Measurements from ENCODE around the gene PDLIM1. TPM values are rescaled to one million over a fixed set of nuclear protein-coding genes. Genes with fewer than 3 reads are reported as not detected.

The PDLIM1 gene
- total and polyA plus RNA-seq, 10 of the 15 experiments (the other 5 are each of a cell fraction or from before 2014, with no cell fraction given) = 95.7 to 714 (median 309) TPM

DNA sequence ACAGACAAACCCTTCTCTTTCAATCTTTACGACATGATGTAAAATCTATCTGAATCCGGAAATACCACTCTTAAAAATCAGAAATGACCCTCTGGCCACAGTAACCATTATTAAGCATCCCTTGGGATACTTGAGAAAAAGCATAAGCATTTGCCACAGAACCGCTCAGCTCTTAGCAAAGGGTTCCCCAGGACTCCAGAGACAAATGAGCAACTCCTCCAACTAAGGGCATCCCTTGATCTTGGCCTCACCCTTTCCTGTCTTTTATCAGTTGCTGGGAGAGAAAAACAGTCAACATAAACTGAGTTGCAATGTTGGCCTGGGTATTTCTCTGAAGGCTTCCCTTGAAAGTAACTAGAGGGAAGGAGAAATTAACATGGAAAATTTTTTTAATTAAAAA lies 3.5 kb downstream of the PDLIM1 start:
- H3K4me3 ChIP-seq = peak overlapping the region; percentile 97
- H3K27me3 ChIP-seq (replicated peaks in 1 of 2; ENCODE audit: control insufficient read depth in 2 of 2, insufficient read depth in 2 of 2, low read length in 1 of 2) = no peaks in the 10 kb centered on the region
- in situ Hi-C loops (cut with MboI) (loop anchor here (10.0 kb wide), 1 partner anchor 988 kb away; the partner anchor contains the start of gene BLNK), intact Hi-C loops (cut with micrococcal nuclease; ENCODE audit: unreplicated experiment) (loop anchor here (5.0 kb wide), 1 partner anchor 105 kb away; no protein-coding TSS in a partner anchor)
- TF ChIP-seq ASH2L (IDR thresholded peaks at IDR 0.05; ENCODE audit: borderline replicate concordance, low read depth) (no peak), BCL11A (IDR thresholded peaks at IDR 0.05; ENCODE audit: low read depth, low read length) (no peak), KLF5 (IDR thresholded peaks at IDR 0.05; ENCODE audit: partially characterized antibody) (no peak), TCF3 (IDR thresholded peaks at IDR 0.05; ENCODE audit: borderline replicate concordance, insufficient read depth, low read depth, low read length) (no peak), NFYB (IDR thresholded peaks at IDR 0.05; ENCODE audit: insufficient read depth, low read depth, low read length) (no peak), NBN (IDR thresholded peaks at IDR 0.05) (no peak), BHLHE40 (IDR thresholded peaks at IDR 0.05; ENCODE audit: borderline replicate concordance in 1 of 2, low read depth in 2 of 2, low read length in 1 of 2) (no peak), STAT3 (IDR thresholded peaks at IDR 0.05; ENCODE audit: low read depth, low read length) (no peak), IKZF1 (conservative IDR thresholded peaks at IDR 0.05) (no peak), NR2C2 (IDR thresholded peaks at IDR 0.05; ENCODE audit: borderline replicate concordance, control insufficient read depth, insufficient read length, low read depth) (no peak), FOXM1 (IDR thresholded peaks at IDR 0.05; ENCODE audit: low read depth, low read length) (no peak)
- TF ChIP-seq, protein P1, sequence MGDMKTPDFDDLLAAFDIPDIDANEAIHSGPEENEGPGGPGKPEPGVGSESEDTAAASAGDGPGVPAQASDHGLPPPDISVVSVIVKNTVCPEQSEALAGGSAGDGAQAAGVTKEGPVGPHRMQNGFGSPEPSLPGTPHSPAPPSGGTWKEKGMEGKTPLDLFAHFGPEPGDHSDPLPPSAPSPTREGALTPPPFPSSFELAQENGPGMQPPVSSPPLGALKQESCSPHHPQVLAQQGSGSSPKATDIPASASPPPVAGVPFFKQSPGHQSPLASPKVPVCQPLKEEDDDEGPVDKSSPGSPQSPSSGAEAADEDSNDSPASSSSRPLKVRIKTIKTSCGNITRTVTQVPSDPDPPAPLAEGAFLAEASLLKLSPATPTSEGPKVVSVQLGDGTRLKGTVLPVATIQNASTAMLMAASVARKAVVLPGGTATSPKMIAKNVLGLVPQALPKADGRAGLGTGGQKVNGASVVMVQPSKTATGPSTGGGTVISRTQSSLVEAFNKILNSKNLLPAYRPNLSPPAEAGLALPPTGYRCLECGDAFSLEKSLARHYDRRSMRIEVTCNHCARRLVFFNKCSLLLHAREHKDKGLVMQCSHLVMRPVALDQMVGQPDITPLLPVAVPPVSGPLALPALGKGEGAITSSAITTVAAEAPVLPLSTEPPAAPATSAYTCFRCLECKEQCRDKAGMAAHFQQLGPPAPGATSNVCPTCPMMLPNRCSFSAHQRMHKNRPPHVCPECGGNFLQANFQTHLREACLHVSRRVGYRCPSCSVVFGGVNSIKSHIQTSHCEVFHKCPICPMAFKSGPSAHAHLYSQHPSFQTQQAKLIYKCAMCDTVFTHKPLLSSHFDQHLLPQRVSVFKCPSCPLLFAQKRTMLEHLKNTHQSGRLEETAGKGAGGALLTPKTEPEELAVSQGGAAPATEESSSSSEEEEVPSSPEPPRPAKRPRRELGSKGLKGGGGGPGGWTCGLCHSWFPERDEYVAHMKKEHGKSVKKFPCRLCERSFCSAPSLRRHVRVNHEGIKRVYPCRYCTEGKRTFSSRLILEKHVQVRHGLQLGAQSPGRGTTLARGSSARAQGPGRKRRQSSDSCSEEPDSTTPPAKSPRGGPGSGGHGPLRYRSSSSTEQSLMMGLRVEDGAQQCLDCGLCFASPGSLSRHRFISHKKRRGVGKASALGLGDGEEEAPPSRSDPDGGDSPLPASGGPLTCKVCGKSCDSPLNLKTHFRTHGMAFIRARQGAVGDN (IDR thresholded peaks at IDR 0.05) = no peak
- TF ChIP-seq, protein P2, sequence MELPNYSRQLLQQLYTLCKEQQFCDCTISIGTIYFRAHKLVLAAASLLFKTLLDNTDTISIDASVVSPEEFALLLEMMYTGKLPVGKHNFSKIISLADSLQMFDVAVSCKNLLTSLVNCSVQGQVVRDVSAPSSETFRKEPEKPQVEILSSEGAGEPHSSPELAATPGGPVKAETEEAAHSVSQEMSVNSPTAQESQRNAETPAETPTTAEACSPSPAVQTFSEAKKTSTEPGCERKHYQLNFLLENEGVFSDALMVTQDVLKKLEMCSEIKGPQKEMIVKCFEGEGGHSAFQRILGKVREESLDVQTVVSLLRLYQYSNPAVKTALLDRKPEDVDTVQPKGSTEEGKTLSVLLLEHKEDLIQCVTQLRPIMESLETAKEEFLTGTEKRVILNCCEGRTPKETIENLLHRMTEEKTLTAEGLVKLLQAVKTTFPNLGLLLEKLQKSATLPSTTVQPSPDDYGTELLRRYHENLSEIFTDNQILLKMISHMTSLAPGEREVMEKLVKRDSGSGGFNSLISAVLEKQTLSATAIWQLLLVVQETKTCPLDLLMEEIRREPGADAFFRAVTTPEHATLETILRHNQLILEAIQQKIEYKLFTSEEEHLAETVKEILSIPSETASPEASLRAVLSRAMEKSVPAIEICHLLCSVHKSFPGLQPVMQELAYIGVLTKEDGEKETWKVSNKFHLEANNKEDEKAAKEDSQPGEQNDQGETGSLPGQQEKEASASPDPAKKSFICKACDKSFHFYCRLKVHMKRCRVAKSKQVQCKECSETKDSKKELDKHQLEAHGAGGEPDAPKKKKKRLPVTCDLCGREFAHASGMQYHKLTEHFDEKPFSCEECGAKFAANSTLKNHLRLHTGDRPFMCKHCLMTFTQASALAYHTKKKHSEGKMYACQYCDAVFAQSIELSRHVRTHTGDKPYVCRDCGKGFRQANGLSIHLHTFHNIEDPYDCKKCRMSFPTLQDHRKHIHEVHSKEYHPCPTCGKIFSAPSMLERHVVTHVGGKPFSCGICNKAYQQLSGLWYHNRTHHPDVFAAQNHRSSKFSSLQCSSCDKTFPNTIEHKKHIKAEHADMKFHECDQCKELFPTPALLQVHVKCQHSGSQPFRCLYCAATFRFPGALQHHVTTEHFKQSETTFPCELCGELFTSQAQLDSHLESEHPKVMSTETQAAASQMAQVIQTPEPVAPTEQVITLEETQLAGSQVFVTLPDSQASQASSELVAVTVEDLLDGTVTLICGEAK (IDR thresholded peaks at IDR 0.05; ENCODE audit: borderline replicate concordance) = no peak
- peaks cover 0 to 11% of the 10 kb centered on the region in 2 experiments; a peak in 1 of 4 replicates for H3K36me3 ChIP-seq (ENCODE audit: control insufficient read depth in 2 of 2, insufficient read depth in 2 of 2, low read length in 1 of 2)
- FAIRE-seq (no peak), DNase-seq (ENCODE audit: low read depth, low spot score) (no peak), ATAC-seq (no peak)
- H4K20me1 ChIP-seq (ENCODE audit: control insufficient read depth, insufficient read depth) = peaks cover 13% of the 10 kb centered on the region
- H3K27ac ChIP-seq (ENCODE audit: control insufficient read depth, insufficient read depth) = no peak overlapping the region; the same call in 1 of the 2 replicates
- peaks cover 97% of the 10 kb centered on the region for H3K79me2 ChIP-seq (ENCODE audit: control insufficient read depth, insufficient read depth, low read length)
- H2AFZ ChIP-seq (ENCODE audit: control insufficient read depth, low read depth, low read length) = no peak overlapping the region
- H3K9ac ChIP-seq (ENCODE audit: control insufficient read depth, insufficient read depth, low read length) = peak overlapping the region; percentile 91
- WGBS (ENCODE audit: insufficient coverage, insufficient replicate concordance, low lambda C conversion rate, missing lambda C conversion rate) = 57% methylated on average over 3 of the region's 3 CpGs
- no TSS peak for BruUV-seq (replicated peaks)
- ChIA-PET CTCF (interaction anchor here (1.2 to 16.6 kb wide), 11 partner anchors 9 to 94 kb away, joined by 3 to 348 read pairs (median 9); partner anchors contain the start of gene ACSM6), RAD21 (ENCODE audit: unreplicated experiment) (interaction anchor here (1.0 to 6.2 kb wide), 7 partner anchors 8 to 76 kb away, joined by 3 to 139 read pairs (median 9); no protein-coding TSS in a partner anchor), POLR2A (interaction anchor here (0.6 to 3.0 kb wide), 7 partner anchors 8 to 83 kb away, joined by 3 to 14 read pairs (median 5); no protein-coding TSS in a partner anchor), SMC1A (ENCODE audit: uncharacterized antibody, unreplicated experiment) (interaction anchor here (0.7 to 14.9 kb wide), 18 partner anchors 8 to 87 kb away, joined by 3 to 313 read pairs (median 6); no protein-coding TSS in a partner anchor)
- H3K4me2 ChIP-seq (ENCODE audit: control insufficient read depth, insufficient read depth) = peak overlapping the region; percentile 96
- H3K4me1 ChIP-seq (ENCODE audit: control insufficient read depth, insufficient read depth, low read length) = peaks cover 25% of the 10 kb centered on the region
- no peaks in the 10 kb centered on the region for H3K9me3 ChIP-seq (replicated peaks; ENCODE audit: control insufficient read depth, insufficient read depth, low read length)

Data from GM12878 (cell line).